Measurements from ENCODE around the gene HBS1L. TPM values are rescaled to one million over a fixed set of nuclear protein-coding genes. Genes with fewer than 3 reads are reported as not detected.

HBS1L gene
- total RNA-seq, 3 donors from 2014 or later (not counting 1 experiment from before 2014, with no cell fraction given), result 75.3 to 82.2 (median 80.1) TPM

- H3K4me1 ChIP-seq (ENCODE audit: control insufficient read depth, insufficient read depth, low read length), result peaks cover 13% of the 10 kb centered on the region
- no peak overlapping the region for H3K27ac ChIP-seq (ENCODE audit: low read length)
Observed at GRCh38 chr6:135089901-135090300, 35.3 kb upstream of the HBS1L start.

GRCh38 chr6:135088818-135089809 lies 34.5 kb upstream of the HBS1L start:
- TF ChIP-seq CTCF (IDR thresholded peaks at IDR 0.05), result peak; percentile 55
- WGBS (ENCODE audit: insufficient coverage), result no CpG with 5 or more reads among the region's 3 CpGs
- ATAC-seq, result peak; percentile 69 to 83 (median 83)
- Histone ChIP-seq H3K9me3 (ENCODE audit: control insufficient read depth, insufficient read depth, low read length) (no peaks in the 10 kb centered on the region), H3K27ac (ENCODE audit: low read length) (no peak overlapping the region), H3K4me1 (ENCODE audit: control insufficient read depth, insufficient read depth, low read length) (peaks cover 13% of the 10 kb centered on the region), H3K27me3 (ENCODE audit: control insufficient read depth, insufficient read depth, low read length) (no peaks in the 10 kb centered on the region), H3K36me3 (ENCODE audit: control insufficient read depth, insufficient read depth, low read length) (no peaks in the 10 kb centered on the region), H3K4me3 (ENCODE audit: low read length) (peak overlapping the region; percentile 13)
- Mint-ChIP-seq H3K27ac (peak overlapping the region in 1 of 2 donors; percentile 70), H3K4me3 (peak overlapping the region; percentile 33), H3K36me3 (no peaks in the 10 kb centered on the region), H3K9me3 (no peaks in the 10 kb centered on the region), H3K27me3 (ENCODE audit: low read depth in 2 of 2) (no peaks in the 10 kb centered on the region), H3K4me1 (peaks cover 36 to 37% of the 10 kb centered on the region in 2 donors)
- peak in 1 of 2 donors; percentile 63 for DNase-seq
- intact Hi-C loops (cut with micrococcal nuclease), result loop anchor here (2.0 kb wide), 1 partner anchor 94 kb away; no protein-coding TSS in a partner anchor

More at GRCh38 chr6:135089901-135090300, 35.3 kb upstream of the HBS1L start:
- Histone ChIP-seq H3K9me3 (ENCODE audit: control insufficient read depth, insufficient read depth, low read length) (no peaks in the 10 kb centered on the region), H3K27me3 (ENCODE audit: control insufficient read depth, insufficient read depth, low read length) (no peaks in the 10 kb centered on the region), H3K36me3 (ENCODE audit: control insufficient read depth, insufficient read depth, low read length) (no peaks in the 10 kb centered on the region), H3K4me3 (ENCODE audit: low read length) (no peak overlapping the region)
- H3K4me3 Mint-ChIP-seq, result no peak overlapping the region
- ATAC-seq, result no peak
- H3K36me3 Mint-ChIP-seq, result no peaks in the 10 kb centered on the region
- no peak overlapping the region for H3K27ac Mint-ChIP-seq
- TF ChIP-seq CTCF (IDR thresholded peaks at IDR 0.05), result no peak
- H3K27me3 Mint-ChIP-seq (ENCODE audit: low read depth in 2 of 2), result no peaks in the 10 kb centered on the region
- WGBS (ENCODE audit: insufficient coverage), result 100% methylated on average over 2 of the region's 4 CpGs
- intact Hi-C loops (cut with micrococcal nuclease), result loop anchor here (2.0 to 5.0 kb wide), 2 partner anchors 37 to 93 kb away; no protein-coding TSS in a partner anchor
- no peaks in the 10 kb centered on the region for H3K9me3 Mint-ChIP-seq
- no peak for DNase-seq
- H3K4me1 Mint-ChIP-seq, result peaks cover 36 to 41% of the 10 kb centered on the region in 2 donors

GRCh38 chr6:135088281-135088680 lies 33.7 kb upstream of the HBS1L start:
- TF ChIP-seq CTCF (IDR thresholded peaks at IDR 0.05), result no peak
- Histone ChIP-seq H3K27ac (ENCODE audit: low read length) (no peak overlapping the region), H3K9me3 (ENCODE audit: control insufficient read depth, insufficient read depth, low read length) (no peaks in the 10 kb centered on the region), H3K4me3 (ENCODE audit: low read length) (no peak overlapping the region), H3K27me3 (ENCODE audit: control insufficient read depth, insufficient read depth, low read length) (no peaks in the 10 kb centered on the region), H3K36me3 (ENCODE audit: control insufficient read depth, insufficient read depth, low read length) (no peaks in the 10 kb centered on the region), H3K4me1 (ENCODE audit: control insufficient read depth, insufficient read depth, low read length) (peaks cover 11% of the 10 kb centered on the region)
- ATAC-seq (no peak), DNase-seq (peak in 1 of 2 donors; percentile 23)
- WGBS (ENCODE audit: insufficient coverage), result 44% methylated on average over 1 of the region's 1 CpG
- Mint-ChIP-seq H3K4me1 (peaks cover 36% of the 10 kb centered on the region in 2 donors), H3K4me3 (peak overlapping the region; percentile 63), H3K36me3 (no peaks in the 10 kb centered on the region), H3K9me3 (no peaks in the 10 kb centered on the region), H3K27me3 (ENCODE audit: low read depth in 2 of 2) (no peaks in the 10 kb centered on the region), H3K27ac (peak overlapping the region; percentile 24 to 70)
- intact Hi-C loops (cut with micrococcal nuclease), result loop anchor here (2.0 kb wide), 1 partner anchor 95 kb away; no protein-coding TSS in a partner anchor
